Parathyroid adenoma (tissue), 2 donors: ENCODE results near the gene AKT3.

ENCODE experiments used
- H2AFZ ChIP-seq: fragments of 300-600 bp; sonication (generic); one replicate; pipeline ENCODE4 v1.7.0; 2017; ENCODE audit warnings: antibody characterized with exemption, mild to moderate bottlenecking
- H3K27ac ChIP-seq: fragments of 300-600 bp; sonication (generic); one replicate; pipeline ENCODE4 v1.7.0; 2017
- H3K27me3 ChIP-seq: fragments of 300-600 bp; sonication (generic); one replicate; pipeline ENCODE4 v1.7.0; 2017; ENCODE audit warnings: low read length; ENCODE audit not compliant: control insufficient read depth, insufficient read depth
- H3K36me3 ChIP-seq: fragments of 300-600 bp; sonication (generic); one replicate; pipeline ENCODE4 v1.7.0; 2017; ENCODE audit warnings: low read length; ENCODE audit not compliant: control insufficient read depth, insufficient read depth
- H3K4me1 ChIP-seq: fragments of 300-600 bp; sonication (generic); one replicate; pipeline ENCODE4 v1.7.0; 2017; ENCODE audit warnings: control low read depth
- H3K4me2 ChIP-seq: fragments of 300-600 bp; sonication (generic); one replicate; pipeline ENCODE4 v1.7.0; 2017; ENCODE audit warnings: low read length
- H3K4me3 ChIP-seq: fragments of 300-600 bp; sonication (generic); one replicate; pipeline ENCODE4 v1.7.0; 2017; ENCODE audit warnings: low read depth, low read length
- H3K79me2 ChIP-seq: fragments of 300-600 bp; sonication (generic); one replicate; pipeline ENCODE4 v1.7.0; 2017; ENCODE audit warnings: control low read depth
- H3K9ac ChIP-seq: fragments of 300-600 bp; sonication (generic); one replicate; pipeline ENCODE4 v1.7.0; 2017; ENCODE audit warnings: mild to moderate bottlenecking
- H3K9me3 ChIP-seq: fragments of 300-600 bp; sonication (generic); one replicate; pipeline ENCODE4 v1.7.0; 2017; ENCODE audit warnings: low read length; ENCODE audit not compliant: control insufficient read depth
- CTCF ChIP-seq: fragments of 300-600 bp; sonication (generic); IDR thresholded peaks from one replicate; pipeline ENCODE4 v1.7.0; 2017; ENCODE audit warnings: antibody characterized with exemption, mild to moderate bottlenecking
- donor health status: primary hyperparathyroidism.

AKT3 gene

GRCh38 chr1:243850202-243850451 is at the start of gene AKT3:
Gene AKT3, minus strand, starts transcription at chr1:243850243. Its CDS starts 7,073 bp downstream, at chr1:243843170.
- H3K27ac ChIP-seq = peak within 1 kb of the TSS; percentile 80
- no peaks in the 10 kb centered on the region for H3K79me2 ChIP-seq
- TF ChIP-seq CTCF = no peak
- no peaks in the 10 kb centered on the region for H3K27me3 ChIP-seq
- no peaks in the 10 kb centered on the region for H3K9me3 ChIP-seq
- H3K4me2 ChIP-seq = peak within 1 kb of the TSS; percentile 95
- H3K9ac ChIP-seq = peak within 1 kb of the TSS; percentile 11
- H2AFZ ChIP-seq = peak within 1 kb of the TSS; percentile 75
- no peaks in the 10 kb centered on the region for H3K4me1 ChIP-seq
- H3K4me3 ChIP-seq = peak within 1 kb of the TSS; percentile 66
- H3K36me3 ChIP-seq = no peaks in the 10 kb centered on the region

- Histone ChIP-seq H3K27ac (no peak overlapping the region), H2AFZ (no peak overlapping the region), H3K4me2 (no peak overlapping the region), H3K27me3 (no peaks in the 10 kb centered on the region), H3K9me3 (no peaks in the 10 kb centered on the region), H3K9ac (no peak overlapping the region), H3K4me1 (no peaks in the 10 kb centered on the region), H3K36me3 (no peaks in the 10 kb centered on the region), H3K4me3 (no peak overlapping the region), H3K79me2 (no peaks in the 10 kb centered on the region)
- TF ChIP-seq CTCF = no peak
Measured at GRCh38 chr1:243898278-243898677, 48.2 kb upstream of the AKT3 start.

GRCh38 chr1:243896313-243896712 is 46.3 kb upstream of the AKT3 start:
- Histone ChIP-seq H3K9me3 (no peaks in the 10 kb centered on the region), H3K4me1 (no peaks in the 10 kb centered on the region), H3K4me3 (no peak overlapping the region), H3K9ac (no peak overlapping the region), H2AFZ (no peak overlapping the region), H3K27ac (no peak overlapping the region), H3K27me3 (no peaks in the 10 kb centered on the region), H3K36me3 (no peaks in the 10 kb centered on the region), H3K79me2 (no peaks in the 10 kb centered on the region), H3K4me2 (no peak overlapping the region)
- TF ChIP-seq CTCF = no peak

GRCh38 chr1:243892456-243892855 is 42.4 kb upstream of the AKT3 start:
- no peaks in the 10 kb centered on the region for H3K36me3 ChIP-seq
- H3K4me1 ChIP-seq = no peaks in the 10 kb centered on the region
- H3K9me3 ChIP-seq = no peaks in the 10 kb centered on the region
- H3K27me3 ChIP-seq = no peaks in the 10 kb centered on the region
- H3K4me3 ChIP-seq = no peak overlapping the region
- H3K9ac ChIP-seq = no peak overlapping the region
- H2AFZ ChIP-seq = no peak overlapping the region
- no peaks in the 10 kb centered on the region for H3K79me2 ChIP-seq
- H3K4me2 ChIP-seq = no peak overlapping the region
- H3K27ac ChIP-seq = no peak overlapping the region
- no peak for TF ChIP-seq CTCF

GRCh38 chr1:243890576-243890975 is 40.5 kb upstream of the AKT3 start:
- H3K27me3 ChIP-seq = no peaks in the 10 kb centered on the region
- H3K27ac ChIP-seq = no peak overlapping the region
- H3K9me3 ChIP-seq = no peaks in the 10 kb centered on the region
- no peak overlapping the region for H3K9ac ChIP-seq
- no peak overlapping the region for H2AFZ ChIP-seq
- no peak overlapping the region for H3K4me2 ChIP-seq
- no peaks in the 10 kb centered on the region for H3K4me1 ChIP-seq
- H3K4me3 ChIP-seq = no peak overlapping the region
- TF ChIP-seq CTCF = no peak
- H3K36me3 ChIP-seq = no peaks in the 10 kb centered on the region
- no peaks in the 10 kb centered on the region for H3K79me2 ChIP-seq
